Panc1 (cell line): ENCODE measurements around the gene ADCY3. TPM values are rescaled to one million over a fixed set of nuclear protein-coding genes. Genes with fewer than 3 reads are reported as not detected.
"Not testable (repeated sequence)": the region's sequence is repeated elsewhere in the genome, so short reads cannot be mapped to it uniquely, and the experiment has no call there.

Experiments used
- ATAC-seq: fragments of 200-7000 bp; cut with Tn5 transposase; 2 replicates; pipeline ENCODE4 v1.9.1; 2020; ENCODE audit warnings: mild to moderate bottlenecking, moderate library complexity
- BruUV-seq: library from RNA; stranded (reverse); fragments of 400-500 nt; replicated peaks from 2 replicates; lab custom pipeline; 2021; lab: Mats Ljungman, UMichigan
- CTCF ChIA-PET: fragments of 300-600 bp; sonication (Branson Sonifier 250); formaldehyde crosslinking; loops from one replicate; lab custom pipeline; 2022; ENCODE audit warnings: antibody characterized with exemption; lab: Charles Lee
- POLR2A ChIA-PET: fragments of 300-600 bp; sonication (Branson Sonifier 250); formaldehyde crosslinking; loops from one replicate; lab custom pipeline; 2022; ENCODE audit warnings: antibody characterized with exemption; lab: Charles Lee
- DNase-seq: peaks from one replicate; pipeline ENCODE4 v3.0.0-alpha.2; 2010; ENCODE audit warnings: low read depth, low spot score
- H3K27ac ChIP-seq: 2 replicates; pipeline ENCODE4 v1.5.1; 2011; ENCODE audit warnings: mild to moderate bottlenecking, low read length, inconsistent platforms
- H3K27me3 ChIP-seq: fragments of 200-500 bp; sonication (Bioruptor generic); 2 replicates; pipeline ENCODE4 v1.6.0; 2014; ENCODE audit warnings: low read length, inconsistent platforms; ENCODE audit not compliant: control insufficient read depth, insufficient read depth
- H3K36me3 ChIP-seq: fragments of 200-500 bp; sonication (Bioruptor generic); 2 replicates; pipeline ENCODE4 v1.5.1; 2014; ENCODE audit warnings: inconsistent platforms, mild to moderate bottlenecking, low read length, moderate library complexity; ENCODE audit not compliant: control insufficient read depth, insufficient read depth
- H3K4me1 ChIP-seq: 2 replicates; pipeline ENCODE4 v1.5.1; 2011; ENCODE audit warnings: inconsistent platforms, mild to moderate bottlenecking, low read length, moderate library complexity; ENCODE audit not compliant: control insufficient read depth, insufficient read depth
- H3K4me3 ChIP-seq, 2 experiments: 2 replicates each; pipeline ENCODE4 v1.5.1; 2011 to 2012; ENCODE audit warnings: low read depth in 2 of 2, low read length in 2 of 2, mild to moderate bottlenecking in 2 of 2, inconsistent platforms in 1 of 2, moderate library complexity in 1 of 2
- H3K9me3 ChIP-seq: fragments of 200-500 bp; sonication (Bioruptor generic); 2 replicates; pipeline ENCODE4 v1.5.1; 2014; ENCODE audit warnings: low read depth, mild to moderate bottlenecking, inconsistent platforms, low read length, moderate library complexity; ENCODE audit not compliant: control insufficient read depth, insufficient read depth
- CTCF ChIP-seq: fragments of 450-650 bp; IDR thresholded peaks from 2 replicates; pipeline ENCODE4 v1.5.1; 2017; ENCODE audit warnings: mild to moderate bottlenecking
- POLR2AphosphoS5 ChIP-seq: IDR thresholded peaks from 2 replicates; pipeline ENCODE4 v1.6.1; 2012; ENCODE audit warnings: mild to moderate bottlenecking, low read depth, low read length, moderate library complexity
- REST ChIP-seq, 2 experiments: IDR thresholded peaks; 2 replicates each; pipeline ENCODE4 v1.6.1; 2011 to 2012; ENCODE audit warnings: low read depth in 2 of 2, control low read depth in 1 of 2, low read length in 1 of 2, mild to moderate bottlenecking in 1 of 2, moderate library complexity in 1 of 2; ENCODE audit not compliant: insufficient read depth in 1 of 2
- SIN3A ChIP-seq: IDR thresholded peaks from 2 replicates; pipeline ENCODE4 v1.6.1; 2012; ENCODE audit warnings: low read depth, mild to moderate bottlenecking, low read length, moderate library complexity, borderline replicate concordance; ENCODE audit not compliant: insufficient read depth
- TCF7L2 ChIP-seq: IDR thresholded peaks from 2 replicates; pipeline ENCODE4 v1.6.1; 2011; ENCODE audit warnings: mild to moderate bottlenecking, low read depth, low read length, inconsistent platforms
- in situ Hi-C: cut with HindIII; loops from 2 replicates; pipeline ENCODE4 v1.10.0; 2016; ENCODE audit warnings: low sequenced_read_pairs, low pct_unique_long_range_greater_than_20kb
- intact Hi-C: fragments of 100-400 bp; cut with micrococcal nuclease; formaldehyde crosslinking; loops from one replicate; pipeline ENCODE4 v1.10.0; 2022; ENCODE audit not compliant: unreplicated experiment
- total RNA-seq: library from RNA; stranded (reverse); gene quantifications from one replicate; pipeline ENCODE4 v1.2.1, GENCODE V29; 2021; ENCODE audit not compliant: unreplicated experiment

ADCY3 gene
- total RNA-seq, 1 experiment from 2014 or later: 34.1 TPM

GRCh38 chr2:24836206-24836605 is 83.8 kb downstream of the ADCY3 start:
- Histone ChIP-seq H3K36me3 (no peaks in the 10 kb centered on the region), H3K4me1 (no peaks in the 10 kb centered on the region), H3K27me3 (no peaks in the 10 kb centered on the region), H3K27ac (no peak overlapping the region), H3K9me3 (no peaks in the 10 kb centered on the region), H3K4me3 (no peak overlapping the region)
- CTCF ChIA-PET: no interaction called here
- no peak for TF ChIP-seq POLR2AphosphoS5
- no peak for TF ChIP-seq SIN3A
- TF ChIP-seq REST (IDR thresholded peaks at IDR 0.05; ENCODE audit: insufficient read depth in 1 of 2, low read depth in 2 of 2, low read length in 1 of 2): no peak
- no peak for TF ChIP-seq CTCF
- TF ChIP-seq TCF7L2: no peak
- in situ Hi-C loops: no loop called here
- ATAC-seq (no peak), DNase-seq (no peak)
- POLR2A ChIA-PET: no interaction called here
- intact Hi-C loops: no loop called here
- no TSS peak for BruUV-seq

GRCh38 chr2:24835411-24835810 is 84.6 kb downstream of the ADCY3 start:
- H3K4me3 ChIP-seq, H3K27ac ChIP-seq, H3K27me3 ChIP-seq, DNase-seq, intact Hi-C loops, ATAC-seq, POLR2A ChIA-PET, H3K36me3 ChIP-seq, BruUV-seq, CTCF ChIA-PET, in situ Hi-C loops, H3K9me3 ChIP-seq, H3K4me1 ChIP-seq: not testable (repeated sequence)

- no peak overlapping the region for H3K27ac ChIP-seq
- no peaks in the 10 kb centered on the region for H3K4me1 ChIP-seq
- no peaks in the 10 kb centered on the region for H3K9me3 ChIP-seq
- intact Hi-C loops: no loop called here
- BruUV-seq: no TSS peak
- CTCF ChIA-PET: no interaction called here
- TF ChIP-seq CTCF: no peak
- no peak for TF ChIP-seq TCF7L2
- no peaks in the 10 kb centered on the region for H3K36me3 ChIP-seq
- in situ Hi-C loops: no loop called here
- no peak for ATAC-seq
- H3K4me3 ChIP-seq: no peak overlapping the region
- DNase-seq: no peak
- POLR2A ChIA-PET: no interaction called here
- no peaks in the 10 kb centered on the region for H3K27me3 ChIP-seq
These were observed 85.2 kb downstream of the ADCY3 start for GRCh38 chr2:24834733-24835395.
